HEK293 (cell line): ENCODE data around the gene SLPI.

ENCODE experiments used
- CTCF ChIA-PET: fragments of 350-600 bp; formaldehyde crosslinking; extraction: SDS; loops from one replicate; lab custom pipeline; 2021; ENCODE audit warnings: antibody characterized with exemption; lab: Yijun Ruan, JAX
- POLR2A ChIA-PET: fragments of 300-600 bp; formaldehyde crosslinking; extraction: SDS; loops from one replicate; lab custom pipeline; 2020; ENCODE audit warnings: antibody characterized with exemption, inconsistent platforms; lab: Yijun Ruan, JAX
- H3K27ac ChIP-seq: fragments of 200-500 bp; sonication (Bioruptor generic); 2 replicates; pipeline ENCODE4 v1.5.1; 2014; ENCODE audit warnings: low read depth, low read length, control low read depth, inconsistent platforms; ENCODE audit errors: extremely low read depth
- H3K36me3 ChIP-seq, 2 experiments: fragments of 200-500 bp in 1 of 2; sonication (Bioruptor generic) in 1 of 2; 1 replicate in 1 of 2; 2 replicates in 1 of 2; pipeline ENCODE4 v1.5.1; 2014 to 2017; ENCODE audit warnings: inconsistent platforms in 2 of 2, low read length in 2 of 2; ENCODE audit not compliant: control insufficient read depth in 2 of 2, insufficient read depth in 1 of 2
- H3K4me1 ChIP-seq: fragments of 200-500 bp; sonication (Bioruptor generic); 2 replicates; pipeline ENCODE4 v1.5.1; 2014; ENCODE audit warnings: mild to moderate bottlenecking, low read length, inconsistent platforms; ENCODE audit not compliant: control insufficient read depth, insufficient read depth
- H3K4me3 ChIP-seq: 2 replicates; pipeline ENCODE4 v1.5.1; 2011; ENCODE audit warnings: low read depth, mild to moderate bottlenecking, control low read depth, low read length, moderate library complexity
- H3K9me3 ChIP-seq: fragments of 200-500 bp; sonication (Bioruptor generic); 2 replicates; pipeline ENCODE4 v1.5.1; 2014; ENCODE audit warnings: low read depth, low read length, inconsistent platforms; ENCODE audit not compliant: control insufficient read depth, insufficient read depth
- GLIS1 ChIP-seq: fragments of 450-650 bp; formaldehyde crosslinking; IDR thresholded peaks from 2 replicates; pipeline ENCODE4 v1.5.1; 2016; ENCODE audit warnings: missing biosample characterization, missing genetic modification characterization
- MYNN ChIP-seq: fragments of 450-650 bp; formaldehyde crosslinking; IDR thresholded peaks from 2 replicates; pipeline ENCODE4 v1.5.1; 2016; ENCODE audit warnings: missing biosample characterization, missing genetic modification characterization, borderline replicate concordance
- PRDM10 ChIP-seq: fragments of 450-650 bp; formaldehyde crosslinking; IDR thresholded peaks from 2 replicates; pipeline ENCODE4 v1.5.1; 2016; ENCODE audit warnings: missing biosample characterization, missing genetic modification characterization
- REST ChIP-seq: fragments of 450-650 bp; formaldehyde crosslinking; IDR thresholded peaks from 2 replicates; pipeline ENCODE4 v1.5.1; 2016; ENCODE audit warnings: missing biosample characterization, missing genetic modification characterization
- SETDB1 ChIP-seq: IDR thresholded peaks from one replicate; pipeline ENCODE4 v1.6.1; 2017; ENCODE audit warnings: mild to moderate bottlenecking, low read length, moderate library complexity, mixed read lengths; ENCODE audit not compliant: insufficient read length
- TCF7L2 ChIP-seq: IDR thresholded peaks from 2 replicates; pipeline ENCODE4 v1.6.1; 2011; ENCODE audit warnings: low read depth, mild to moderate bottlenecking, inconsistent platforms, low read length, moderate library complexity, borderline replicate concordance
- ZNF133 ChIP-seq: fragments of 450-650 bp; formaldehyde crosslinking; IDR thresholded peaks from 2 replicates; pipeline ENCODE4 v1.5.1; 2016; ENCODE audit warnings: missing biosample characterization, missing genetic modification characterization
- ZNF140 ChIP-seq: fragments of 450-650 bp; formaldehyde crosslinking; IDR thresholded peaks from 2 replicates; pipeline ENCODE4 v1.5.1; 2016; ENCODE audit warnings: missing biosample characterization, missing genetic modification characterization
- ZNF146 ChIP-seq: fragments of 450-650 bp; formaldehyde crosslinking; IDR thresholded peaks from 2 replicates; pipeline ENCODE4 v1.5.1; 2016; ENCODE audit warnings: missing biosample characterization, missing genetic modification characterization
- ZNF174 ChIP-seq: fragments of 450-650 bp; formaldehyde crosslinking; IDR thresholded peaks from 2 replicates; pipeline ENCODE4 v1.5.0; 2017; ENCODE audit warnings: missing biosample characterization, mild to moderate bottlenecking, missing genetic modification characterization
- ZNF184 ChIP-seq: fragments of 450-650 bp; IDR thresholded peaks from 2 replicates; pipeline ENCODE4 v1.5.1; 2018; ENCODE audit warnings: missing biosample characterization, mild to moderate bottlenecking, missing genetic modification characterization
- ZNF26 ChIP-seq: fragments of 450-650 bp; formaldehyde crosslinking; IDR thresholded peaks from 2 replicates; pipeline ENCODE4 v1.5.1; 2016; ENCODE audit warnings: missing biosample characterization, missing genetic modification characterization
- ZNF274 ChIP-seq, 2 experiments: fragments of 200-500 bp in 1 of 2; fragments of 450-650 bp in 1 of 2; sonication (Bioruptor generic) in 1 of 2; formaldehyde crosslinking in 1 of 2; IDR thresholded peaks; 2 replicates each; pipeline versions ENCODE4 v1.5.1 to v1.6.1; 2014 to 2016; ENCODE audit warnings: borderline replicate concordance in 1 of 2, inconsistent platforms in 1 of 2, low read length in 1 of 2, missing biosample characterization in 1 of 2, missing genetic modification characterization in 1 of 2
- ZNF354C ChIP-seq: fragments of 450-650 bp; formaldehyde crosslinking; IDR thresholded peaks from 2 replicates; pipeline ENCODE4 v1.5.1; 2016; ENCODE audit warnings: missing biosample characterization, missing genetic modification characterization, low read depth, borderline replicate concordance
- ZNF518A ChIP-seq: fragments of 450-650 bp; formaldehyde crosslinking; conservative IDR thresholded peaks from 2 replicates; pipeline ENCODE4 v1.5.1; 2016; ENCODE audit warnings: low read depth, missing biosample characterization, missing genetic modification characterization
- ZNF549 ChIP-seq: fragments of 450-650 bp; IDR thresholded peaks from 2 replicates; pipeline ENCODE4 v1.5.1; 2018; ENCODE audit warnings: missing biosample characterization, missing genetic modification characterization, mild to moderate bottlenecking, inconsistent platforms, moderate library complexity
- ZNF580 ChIP-seq: fragments of 450-650 bp; formaldehyde crosslinking; IDR thresholded peaks from 2 replicates; pipeline ENCODE4 v1.5.1; 2016; ENCODE audit warnings: missing biosample characterization, missing genetic modification characterization
- ZNF785 ChIP-seq: fragments of 450-650 bp; formaldehyde crosslinking; IDR thresholded peaks from 2 replicates; pipeline ENCODE4 v1.5.1; 2016; ENCODE audit warnings: missing biosample characterization, missing genetic modification characterization
- ZSCAN30 ChIP-seq: fragments of 450-650 bp; IDR thresholded peaks from 2 replicates; pipeline ENCODE4 v1.5.1; 2018; ENCODE audit warnings: missing biosample characterization, mild to moderate bottlenecking, missing genetic modification characterization, moderate library complexity
- TF ChIP-seq, protein P1 (sequence below): fragments of 450-650 bp; formaldehyde crosslinking; IDR thresholded peaks from 2 replicates; pipeline ENCODE4 v1.5.1; 2016; ENCODE audit warnings: missing biosample characterization, missing genetic modification characterization

SLPI gene

DNA sequence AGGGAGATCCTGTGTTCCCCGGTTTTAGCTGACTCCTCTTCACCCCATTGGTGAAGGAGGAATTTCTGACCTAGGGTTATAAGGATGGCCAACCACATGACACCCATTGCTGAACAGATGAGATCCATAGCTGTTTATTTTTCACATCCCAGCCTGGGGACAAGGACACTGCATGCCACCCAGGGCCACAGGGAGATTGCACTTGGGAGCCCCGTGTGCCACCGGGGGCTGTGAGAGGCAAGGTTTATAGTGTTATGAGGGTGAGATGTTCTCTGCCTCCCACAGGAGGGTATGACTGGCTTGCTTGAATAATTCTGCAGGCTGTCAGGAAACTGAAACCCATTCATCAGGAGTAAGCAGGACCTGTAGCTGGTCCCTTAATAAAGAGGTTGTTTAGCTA is 14.7 kb upstream of the SLPI start:
- H3K36me3 ChIP-seq = no peaks in the 10 kb centered on the region
- POLR2A ChIA-PET = no interaction called here
- H3K27ac ChIP-seq = no peak overlapping the region
- no peaks in the 10 kb centered on the region for H3K4me1 ChIP-seq
- no peaks in the 10 kb centered on the region for H3K9me3 ChIP-seq
- CTCF ChIA-PET = interaction anchor here (1.2 to 1.4 kb wide), 2 partner anchors 13 to 22 kb away, joined by 3 to 10 read pairs; no protein-coding TSS in a partner anchor
- H3K4me3 ChIP-seq = no peak overlapping the region
- no peak for TF ChIP-seq MYNN
- no peak for TF ChIP-seq GLIS1 (tag by site-specific recombination)
- TF ChIP-seq REST = no peak
- TF ChIP-seq, protein P1, sequence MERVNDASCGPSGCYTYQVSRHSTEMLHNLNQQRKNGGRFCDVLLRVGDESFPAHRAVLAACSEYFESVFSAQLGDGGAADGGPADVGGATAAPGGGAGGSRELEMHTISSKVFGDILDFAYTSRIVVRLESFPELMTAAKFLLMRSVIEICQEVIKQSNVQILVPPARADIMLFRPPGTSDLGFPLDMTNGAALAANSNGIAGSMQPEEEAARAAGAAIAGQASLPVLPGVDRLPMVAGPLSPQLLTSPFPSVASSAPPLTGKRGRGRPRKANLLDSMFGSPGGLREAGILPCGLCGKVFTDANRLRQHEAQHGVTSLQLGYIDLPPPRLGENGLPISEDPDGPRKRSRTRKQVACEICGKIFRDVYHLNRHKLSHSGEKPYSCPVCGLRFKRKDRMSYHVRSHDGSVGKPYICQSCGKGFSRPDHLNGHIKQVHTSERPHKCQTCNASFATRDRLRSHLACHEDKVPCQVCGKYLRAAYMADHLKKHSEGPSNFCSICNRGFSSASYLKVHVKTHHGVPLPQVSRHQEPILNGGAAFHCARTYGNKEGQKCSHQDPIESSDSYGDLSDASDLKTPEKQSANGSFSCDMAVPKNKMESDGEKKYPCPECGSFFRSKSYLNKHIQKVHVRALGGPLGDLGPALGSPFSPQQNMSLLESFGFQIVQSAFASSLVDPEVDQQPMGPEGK (tag by site-specific recombination) = no peak
- TF ChIP-seq ZNF518A (tag by site-specific recombination) = no peak
- no peak for TF ChIP-seq ZNF184 (tag by site-specific recombination)
- TF ChIP-seq ZNF140 (tag by site-specific recombination) = no peak
- TF ChIP-seq ZNF549 = no peak
- no peak for TF ChIP-seq ZNF580 (tag by site-specific recombination)
- no peak for TF ChIP-seq ZSCAN30 (tag by site-specific recombination)
- no peak for TF ChIP-seq ZNF174 (tag by site-specific recombination)
- no peak for TF ChIP-seq ZNF133 (tag by site-specific recombination)
- TF ChIP-seq ZNF26 (tag by site-specific recombination) = no peak
- no peak for TF ChIP-seq ZNF785
- TF ChIP-seq ZNF146 (tag by site-specific recombination) = no peak
- no peak for TF ChIP-seq SETDB1
- TF ChIP-seq ZNF354C (tag by site-specific recombination) = no peak
- TF ChIP-seq TCF7L2 = no peak
- no peak for TF ChIP-seq ZNF274 (IDR thresholded peaks at IDR 0.05; ENCODE audit: low read length)
- TF ChIP-seq ZNF274 (tag by site-specific recombination; IDR thresholded peaks at IDR 0.05; ENCODE audit: borderline replicate concordance) = no peak
- TF ChIP-seq PRDM10 = no peak
